Globus pallidus (tissue), 1 donor: ENCODE results near the gene CD44.

Experiments used
- DNase-seq: peaks from one replicate; pipeline ENCODE4 v3.0.0-alpha.2; 2015; ENCODE audit warnings: low spot score

Gene CD44

DNA sequence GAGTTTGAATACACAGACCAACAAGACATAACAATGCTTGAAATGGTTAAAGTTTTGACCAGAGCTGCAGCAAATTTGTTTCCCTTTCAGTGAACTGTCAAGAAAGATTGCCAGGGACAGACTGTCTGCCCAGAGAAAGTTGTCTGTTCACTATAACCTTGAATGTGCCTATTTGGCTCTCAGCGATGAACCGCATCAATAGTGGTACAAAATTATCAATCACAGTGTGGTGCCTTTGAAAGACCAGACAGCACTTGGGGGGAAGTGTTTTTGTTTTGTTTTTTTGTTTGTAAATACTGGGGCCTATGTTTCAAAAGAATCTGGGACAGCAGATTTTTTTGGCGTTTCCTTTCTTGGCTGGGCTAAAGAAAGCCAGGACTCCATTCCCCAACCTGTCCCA, 123.1 kb downstream of the CD44 start:
- peak; percentile 44 for DNase-seq

- no peak for DNase-seq
Measured at GRCh38 chr11:35262735-35263134, 123.8 kb downstream of the CD44 start.

GRCh38 chr11:35265755-35266454, 126.9 kb downstream of the CD44 start:
- no peak for DNase-seq

- DNase-seq, result no peak
Measured at GRCh38 chr11:35267504-35267903, 128.5 kb downstream of the CD44 start.

GRCh38 chr11:35270342-35270741, 131.4 kb downstream of the CD44 start:
- no peak for DNase-seq

DNA sequence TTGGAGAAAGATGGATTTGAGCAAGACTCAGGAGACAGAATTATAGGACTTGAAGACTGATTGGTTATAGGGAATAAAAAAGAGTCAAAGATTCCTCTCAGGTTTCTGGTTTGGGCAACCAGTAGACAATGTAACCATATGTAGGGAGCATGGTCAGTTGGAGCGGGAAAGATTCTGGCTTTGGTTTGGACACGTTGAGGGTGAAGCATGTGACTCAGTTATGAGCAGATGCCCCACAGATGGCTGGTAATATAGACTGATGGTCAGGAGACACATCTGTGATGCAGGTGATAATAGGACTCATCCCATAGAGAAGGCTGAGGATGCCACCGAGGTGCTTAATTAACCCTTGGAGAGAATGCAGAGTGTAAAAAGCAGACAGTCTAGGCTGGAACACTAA, 132.1 kb downstream of the CD44 start:
- DNase-seq, result no peak

DNA sequence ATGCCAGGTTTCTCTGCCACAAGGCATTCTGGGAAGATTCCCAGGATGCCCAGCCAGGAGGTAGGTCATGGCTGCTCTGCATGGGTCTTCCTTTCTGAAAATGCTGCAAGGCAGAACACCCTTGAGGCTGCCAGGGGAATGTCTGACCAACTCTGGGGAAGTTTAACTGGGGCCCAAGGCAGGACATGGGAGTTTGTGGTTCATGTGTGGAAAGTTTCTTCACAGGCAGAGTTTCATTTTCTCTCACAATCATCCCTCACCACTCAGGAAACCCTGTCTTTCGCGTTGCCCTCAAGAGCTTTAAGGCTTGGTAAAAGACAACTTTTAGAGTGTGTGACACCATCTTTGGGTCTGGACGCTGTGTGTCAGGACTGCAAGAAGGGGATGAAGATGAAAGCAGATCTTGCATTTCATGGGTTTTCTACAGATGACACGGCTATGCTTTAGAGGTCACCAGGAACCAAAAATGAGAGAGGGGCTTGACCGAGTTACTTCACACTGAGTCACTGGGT, 133.5 kb downstream of the CD44 start:
- peak; percentile 38 for DNase-seq

GRCh38 chr11:35274909-35275785, 136.2 kb downstream of the CD44 start:
- DNase-seq, result peak; percentile 61

DNA sequence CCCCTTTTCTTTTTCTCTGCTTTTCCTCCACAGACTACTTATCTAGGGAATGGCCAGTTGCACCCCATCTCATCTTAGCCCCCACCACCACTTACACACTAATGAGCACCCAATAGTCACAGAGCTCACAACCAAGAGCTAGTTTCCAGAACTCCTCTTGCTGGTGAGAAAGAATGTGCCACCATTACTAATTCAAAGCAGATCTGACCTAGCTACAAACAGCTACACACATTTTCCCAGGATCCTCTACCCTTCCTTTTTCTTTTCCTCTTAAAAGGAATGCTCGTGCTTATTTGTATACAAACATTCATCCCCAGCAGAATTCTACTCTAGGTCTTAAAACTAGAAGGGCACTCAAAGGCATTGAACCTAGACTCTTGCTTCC, 136.8 kb downstream of the CD44 start:
- peak; percentile 56 for DNase-seq

- DNase-seq, result peak; percentile 58
Measured at GRCh38 chr11:35276396-35277145, 137.6 kb downstream of the CD44 start.

DNA sequence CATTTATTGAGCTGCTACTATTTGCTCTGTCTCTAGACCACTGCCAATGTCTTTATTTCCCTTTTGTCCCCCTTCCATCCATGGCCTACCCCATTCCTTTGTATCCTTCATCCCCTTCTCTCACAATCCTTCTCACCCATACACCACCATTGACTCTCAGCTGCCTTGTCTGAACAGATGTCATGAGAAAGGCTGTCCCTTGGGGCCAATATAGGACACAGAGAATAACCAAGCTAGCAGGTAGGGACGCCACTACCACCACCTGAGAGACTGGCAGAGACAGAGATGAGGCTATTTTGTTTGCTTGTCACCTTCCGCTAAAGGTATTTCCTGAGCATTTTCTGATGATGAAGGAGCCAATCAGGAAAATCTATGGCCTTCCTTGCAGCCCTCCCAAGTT, 138.9 kb downstream of the CD44 start:
- DNase-seq, result no peak

- DNase-seq, result no peak
Measured at GRCh38 chr11:35280727-35281126, 141.8 kb downstream of the CD44 start.

DNA sequence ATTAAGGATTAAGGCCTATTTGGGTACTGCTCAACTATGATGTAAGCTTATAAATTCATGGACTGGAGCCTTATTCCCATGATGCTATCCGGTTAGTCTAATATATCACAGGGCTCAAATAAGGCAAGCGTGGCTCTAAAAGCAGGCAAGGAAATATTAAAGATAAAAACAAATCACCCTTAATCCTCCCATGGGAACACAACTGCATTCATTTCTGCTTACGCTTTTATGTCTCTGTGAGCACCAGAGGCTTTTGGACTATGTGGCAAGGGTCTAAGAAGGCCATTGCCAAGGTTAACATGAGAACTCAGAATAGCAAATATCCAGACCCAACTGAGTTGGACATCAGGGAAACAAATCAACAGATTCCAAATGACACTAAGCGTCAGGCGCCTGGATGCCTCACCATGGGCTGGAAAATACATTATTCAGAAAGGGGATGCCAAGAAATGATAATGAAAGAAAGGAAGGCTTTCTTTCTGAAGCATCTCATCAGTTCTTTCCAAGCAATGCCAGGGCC, 142.3 kb downstream of the CD44 start:
- DNase-seq, result no peak
